Tibial nerve (tissue), 4 donors: ENCODE data around the gene CDH18. TPM values are rescaled to one million over a fixed set of nuclear protein-coding genes. Genes with fewer than 3 reads are reported as not detected.

ENCODE experiments used
- DNase-seq, 2 donors: peaks; one replicate each; pipeline ENCODE4 v3.0.0-alpha.2; 2019; ENCODE audit warnings: low spot score in 2 of 2
- H3K27ac ChIP-seq, 4 donors: fragments of 200-600 bp; sonication (generic) in 3 of 4; one replicate each; pipeline ENCODE4 v1.5.1; 2017 to 2019; ENCODE audit warnings: mild to moderate bottlenecking in 1 of 4
- H3K27me3 ChIP-seq, 2 donors: fragments of 200-600 bp; sonication (generic) in 1 of 2; one replicate each; pipeline versions ENCODE4 v1.5.1 to v1.6.0; 2017 to 2019
- H3K36me3 ChIP-seq, 3 donors: fragments of 200-600 bp; sonication (generic); one replicate each; pipeline ENCODE4 v1.5.1; 2018 to 2019
- H3K4me1 ChIP-seq, 4 donors: fragments of 200-600 bp; sonication (generic) in 3 of 4; one replicate each; pipeline ENCODE4 v1.5.1; 2017 to 2019
- H3K4me3 ChIP-seq, 4 donors: fragments of 200-600 bp; sonication (generic) in 3 of 4; one replicate each; pipeline ENCODE4 v1.5.1; 2017 to 2019; ENCODE audit warnings: mild to moderate bottlenecking in 1 of 4, moderate library complexity in 1 of 4
- H3K9me3 ChIP-seq, 4 donors: fragments of 200-600 bp; sonication (generic) in 3 of 4; one replicate each; pipeline ENCODE4 v1.5.1; 2017 to 2019
- CTCF ChIP-seq, 5 experiments: fragments of 200-600 bp in 3 of 5; fragments of 450-650 bp in 2 of 5; sonication (generic) in 3 of 5; IDR thresholded peaks; one replicate each; pipeline ENCODE4 v1.5.1; 2016 to 2019; ENCODE audit warnings: antibody characterized with exemption in 5 of 5, mild to moderate bottlenecking in 3 of 5, moderate library complexity in 2 of 5
- EP300 ChIP-seq, 2 donors: sonication (generic); formaldehyde crosslinking; IDR thresholded peaks; one replicate each; pipeline ENCODE4 v1.6.1; 2017; ENCODE audit warnings: antibody characterized with exemption in 2 of 2, mild to moderate bottlenecking in 1 of 2
- POLR2A ChIP-seq, 2 donors: fragments of 450-650 bp; IDR thresholded peaks; one replicate each; pipeline ENCODE4 v1.6.1; 2017; ENCODE audit warnings: antibody characterized with exemption in 2 of 2, mild to moderate bottlenecking in 2 of 2, moderate library complexity in 2 of 2
- WGBS, 2 donors: methylation state at CpG; one replicate each; pipeline ENCODE4 v1.1.5; 2018; 5-methylcytosine and 5-hydroxymethylcytosine counted together
- total RNA-seq, 4 donors: library from RNA; depleted of rRNA; stranded (reverse); fragments of >200 nt; gene quantifications; one replicate each; pipeline ENCODE4 v1.1.0, GENCODE V29; 2016

The CDH18 gene
- total RNA-seq, 4 donors from 2014 or later, result not detected

- H3K36me3 ChIP-seq, result no peaks in the 10 kb centered on the region
- DNase-seq, result no peak
- H3K9me3 ChIP-seq, result no peaks in the 10 kb centered on the region
- H3K27me3 ChIP-seq, result no peaks in the 10 kb centered on the region
- no peaks in the 10 kb centered on the region for H3K4me1 ChIP-seq
- H3K4me3 ChIP-seq, result no peak overlapping the region
- peak overlapping the region in 1 of 4 donors; percentile 18 for H3K27ac ChIP-seq
- 27 to 35% methylated on average over 2 of the region's 2 CpGs for WGBS, 2 donors
- TF ChIP-seq EP300 (IDR thresholded peaks at IDR 0.05), result no peak
- TF ChIP-seq CTCF (IDR thresholded peaks at IDR 0.05), result no peak
- no peak for TF ChIP-seq POLR2A (IDR thresholded peaks at IDR 0.05)
These were observed 491.9 kb downstream of the CDH18 start for GRCh38 chr5:19496056-19496455.

- H3K36me3 ChIP-seq, result no peaks in the 10 kb centered on the region
- TF ChIP-seq POLR2A (IDR thresholded peaks at IDR 0.05) (no peak), CTCF (IDR thresholded peaks at IDR 0.05) (no peak)
- whole genome bisulfite sequencing, 2 donors, result 74 to 85% methylated on average over 1 of the region's 1 CpG
- H3K27me3 ChIP-seq, result no peaks in the 10 kb centered on the region
- H3K4me3 ChIP-seq, result no peak overlapping the region
- H3K9me3 ChIP-seq, result no peaks in the 10 kb centered on the region
- no peak for DNase-seq
- no peaks in the 10 kb centered on the region for H3K4me1 ChIP-seq
- no peak overlapping the region for H3K27ac ChIP-seq
These were observed 495.1 kb downstream of the CDH18 start for GRCh38 chr5:19492861-19493260.

GRCh38 chr5:19488786-19489185, 499.2 kb downstream of the CDH18 start:
- no peak overlapping the region for H3K27ac ChIP-seq
- no peak for DNase-seq
- TF ChIP-seq CTCF (IDR thresholded peaks at IDR 0.05) (no peak), POLR2A (IDR thresholded peaks at IDR 0.05) (no peak), EP300 (IDR thresholded peaks at IDR 0.05) (no peak)
- no peaks in the 10 kb centered on the region for H3K27me3 ChIP-seq
- 42 to 53% methylated on average over 3 of the region's 3 CpGs for WGBS, 2 donors
- H3K4me1 ChIP-seq, result no peaks in the 10 kb centered on the region
- no peak overlapping the region for H3K4me3 ChIP-seq
- no peaks in the 10 kb centered on the region for H3K9me3 ChIP-seq
- H3K36me3 ChIP-seq, result no peaks in the 10 kb centered on the region

GRCh38 chr5:19487480-19487879, 500.5 kb downstream of the CDH18 start:
- Histone ChIP-seq H3K27ac (no peak overlapping the region), H3K27me3 (no peaks in the 10 kb centered on the region)
- TF ChIP-seq EP300 (IDR thresholded peaks at IDR 0.05) (no peak), CTCF (IDR thresholded peaks at IDR 0.05) (no peak), POLR2A (IDR thresholded peaks at IDR 0.05) (no peak)

GRCh38 chr5:19479562-19479961, 508.4 kb downstream of the CDH18 start:
- 74 to 80% methylated on average over 5 of the region's 5 CpGs for WGBS, 2 donors
- Histone ChIP-seq H3K4me3 (no peak overlapping the region), H3K27me3 (no peaks in the 10 kb centered on the region), H3K36me3 (no peaks in the 10 kb centered on the region), H3K4me1 (no peaks in the 10 kb centered on the region), H3K9me3 (no peaks in the 10 kb centered on the region), H3K27ac (no peak overlapping the region)
- TF ChIP-seq EP300 (IDR thresholded peaks at IDR 0.05) (no peak), CTCF (IDR thresholded peaks at IDR 0.05) (no peak), POLR2A (IDR thresholded peaks at IDR 0.05) (no peak)
- DNase-seq, result no peak

More at GRCh38 chr5:19487480-19487879, 500.5 kb downstream of the CDH18 start:
- no peaks in the 10 kb centered on the region for H3K9me3 ChIP-seq
- no peak overlapping the region for H3K4me3 ChIP-seq
- DNase-seq, result no peak
- H3K36me3 ChIP-seq, result no peaks in the 10 kb centered on the region
- no peaks in the 10 kb centered on the region for H3K4me1 ChIP-seq
